GM12878 (cell line): ENCODE measurements around the gene STEAP1B. TPM values are rescaled to one million over a fixed set of nuclear protein-coding genes. Genes with fewer than 3 reads are reported as not detected.
"Not testable (repeated sequence)": the region's sequence is repeated elsewhere in the genome, so short reads cannot be mapped to it uniquely, and the experiment has no call there.

Source experiments
- ATAC-seq: fragments of 200-7000 bp; cut with Tn5 transposase; 3 replicates; pipeline ENCODE4 v1.9.1; 2020; ENCODE audit warnings: mild to moderate bottlenecking, moderate library complexity
- Bru-seq: library from RNA; stranded (reverse); fragments of 400-500 nt; gene quantifications from one replicate; lab custom pipeline; 2021; lab: Mats Ljungman, UMichigan
- BruChase-seq, 2 experiments: library from RNA; stranded (reverse); fragments of 400-500 nt; gene quantifications; one replicate each; lab custom pipeline; 2021; lab: Mats Ljungman, UMichigan
- BruUV-seq: library from RNA; stranded (reverse); fragments of 400-500 nt; replicated peaks from 2 replicates; lab custom pipeline; 2021; lab: Mats Ljungman, UMichigan
- CTCF ChIA-PET: fragments of 300-600 bp; sonication (Branson Sonifier 250); formaldehyde crosslinking; extraction: SDS; loops from one replicate; lab custom pipeline; 2021; ENCODE audit warnings: inconsistent platforms; lab: Yijun Ruan, JAX
- POLR2A ChIA-PET: fragments of 350-600 bp; formaldehyde crosslinking; extraction: SDS; loops from one replicate; lab custom pipeline; 2021; ENCODE audit warnings: inconsistent platforms; lab: Charles Lee
- RAD21 ChIA-PET: fragments of 300-600 bp; sonication (Branson Sonifier 250); formaldehyde crosslinking; loops from one replicate; lab custom pipeline; 2023; ENCODE audit warnings: antibody characterized with exemption; ENCODE audit not compliant: unreplicated experiment; lab: Charles Lee
- SMC1A ChIA-PET: fragments of 300-600 bp; sonication (Branson Sonifier 250); formaldehyde crosslinking; loops from one replicate; lab custom pipeline; 2023; ENCODE audit not compliant: unreplicated experiment, uncharacterized antibody; lab: Charles Lee
- DNase-seq: peaks from one replicate; pipeline ENCODE4 v3.0.0-alpha.2; 2011; ENCODE audit warnings: low read depth, low spot score
- FAIRE-seq: peaks from 3 replicates; lab custom pipeline; 2011; peaks lifted over from hg19 to GRCh38; lab: Jason Lieb, UNC
- H2AFZ ChIP-seq: 2 replicates; pipeline ENCODE4 v1.6.0; 2011; ENCODE audit warnings: low read depth, low read length, control low read depth; ENCODE audit not compliant: control insufficient read depth
- H3K27ac ChIP-seq: 2 replicates; pipeline ENCODE4 v1.5.1; 2011; ENCODE audit warnings: control low read depth; ENCODE audit not compliant: control insufficient read depth, insufficient read depth
- H3K27me3 ChIP-seq, 2 experiments: replicated peaks in 1 of 2; 2 replicates each; pipeline versions ENCODE4 v1.6.0 to v1.6.1; 2011; ENCODE audit warnings: low read length in 1 of 2; ENCODE audit not compliant: control insufficient read depth in 2 of 2, insufficient read depth in 2 of 2
- H3K36me3 ChIP-seq, 2 experiments: 2 replicates each; pipeline ENCODE4 v1.5.1; 2011; ENCODE audit warnings: low read length in 1 of 2; ENCODE audit not compliant: control insufficient read depth in 2 of 2, insufficient read depth in 2 of 2
- H3K4me1 ChIP-seq: 2 replicates; pipeline ENCODE4 v1.6.1; 2011; ENCODE audit warnings: mild to moderate bottlenecking, low read length, moderate library complexity, mixed read lengths; ENCODE audit not compliant: control insufficient read depth, insufficient read depth
- H3K4me2 ChIP-seq: 2 replicates; pipeline ENCODE4 v1.6.0; 2011; ENCODE audit warnings: control low read depth; ENCODE audit not compliant: control insufficient read depth, insufficient read depth
- H3K4me3 ChIP-seq: fragments of 200-600 bp; sonication (generic); 2 replicates; pipeline ENCODE4 v1.5.1; 2016
- H3K79me2 ChIP-seq: 2 replicates; pipeline ENCODE4 v1.6.0; 2011; ENCODE audit warnings: low read length; ENCODE audit not compliant: control insufficient read depth, insufficient read depth
- H3K9ac ChIP-seq: 2 replicates; pipeline ENCODE4 v1.8.0; 2011; ENCODE audit warnings: low read length, control low read depth, mixed read lengths; ENCODE audit not compliant: control insufficient read depth, insufficient read depth
- H3K9me3 ChIP-seq: replicated peaks from 3 replicates; pipeline ENCODE4 v1.5.1; 2011; ENCODE audit warnings: mild to moderate bottlenecking, low read length; ENCODE audit not compliant: control insufficient read depth, insufficient read depth
- H4K20me1 ChIP-seq: 2 replicates; pipeline ENCODE4 v1.6.0; 2011; ENCODE audit not compliant: control insufficient read depth, insufficient read depth
- BHLHE40 ChIP-seq, 2 experiments: fragments of 450-650 bp in 1 of 2; IDR thresholded peaks; 2 replicates each; pipeline ENCODE4 v1.6.1; 2011 to 2017; ENCODE audit warnings: low read depth in 2 of 2, borderline replicate concordance in 1 of 2, improper control_type of control experiment in 1 of 2, low read length in 1 of 2, mild to moderate bottlenecking in 1 of 2
- CREM ChIP-seq: IDR thresholded peaks from 2 replicates; pipeline ENCODE4 v1.6.1; 2014; ENCODE audit warnings: antibody characterized with exemption, low read depth
- RAD21 ChIP-seq: IDR thresholded peaks from 2 replicates; pipeline ENCODE4 v1.6.1; 2011; ENCODE audit warnings: mild to moderate bottlenecking, low read depth, low read length, moderate library complexity; ENCODE audit not compliant: insufficient read depth
- SMC3 ChIP-seq: IDR thresholded peaks from 2 replicates; pipeline ENCODE4 v1.6.1; 2011; ENCODE audit warnings: low read length, improper control_type of control experiment, borderline replicate concordance
- WGBS: methylation state at CpG from one replicate; pipeline ENCODE4 v1.1.6; 2016; ENCODE audit warnings: low lambda C conversion rate; ENCODE audit not compliant: insufficient replicate concordance, insufficient coverage; ENCODE audit errors: missing lambda C conversion rate; 5-methylcytosine and 5-hydroxymethylcytosine counted together
- in situ Hi-C: fragments of 300-500 bp; cut with MboI; formaldehyde crosslinking; loops from 9 replicates; pipeline ENCODE4 v1.14.3; 2018; ENCODE audit warnings: mixed read lengths
- intact Hi-C: fragments of 100-400 bp; cut with micrococcal nuclease; formaldehyde crosslinking; loops from one replicate; pipeline ENCODE4 v1.14.2; 2022; ENCODE audit not compliant: unreplicated experiment
- long read RNA-seq, 2 experiments: library from polyadenylated mRNA; unstranded; transcript quantifications; one replicate each; pipeline ENCODE4 v2.0.0, GENCODE V29; 2019 to 2020
- polyA minus RNA-seq, 3 experiments: library from RNA; depleted of rRNA, polyadenylated mRNA; stranded (reverse); fragments of >200 nt; gene quantifications; 2 replicates each; pipeline ENCODE4 v1.2.3, GENCODE V29; 2011
- polyA plus RNA-seq, 11 experiments: library from polyadenylated mRNA; depleted of rRNA in 4 of 11; unstranded in 6 of 11; stranded (reverse) in 5 of 11; fragments of >200 nt; fragmentation: Nextera tagmentation in 4 of 11; fragmentation: Illumina TruSeq in 1 of 11; extraction: Ambion mirVana in 4 of 11; extraction: Trizol in 1 of 11; gene quantifications; 1 replicate in 1 of 11; 2 replicates in 10 of 11; pipeline versions ENCODE4 v1.2.1 to v1.2.3, GENCODE V29; 2011 to 2016; ENCODE audit warnings: inconsistent platforms in 2 of 11, missing spikeins in 2 of 11, low read depth in 1 of 11
- total RNA-seq, 4 experiments: library from RNA; depleted of rRNA in 3 of 4; stranded (reverse); fragments of >200 nt in 3 of 4; fragmentation: Illumina TruSeq in 1 of 4; extraction: Trizol in 1 of 4; gene quantifications; 2 replicates each; pipeline versions ENCODE4 v1.2.1 to v1.2.3, GENCODE V29; 2013 to 2021
- TF ChIP-seq, protein P1 (sequence below): fragments of 450-650 bp; IDR thresholded peaks from 2 replicates; pipeline ENCODE4 v1.6.1; 2017; ENCODE audit warnings: mild to moderate bottlenecking
- TF ChIP-seq, protein P2 (sequence below): IDR thresholded peaks from 2 replicates; pipeline ENCODE4 v1.6.1; 2012; ENCODE audit warnings: low read depth, low read length, improper control_type of control experiment
- TF ChIP-seq, protein P3 (sequence below), 3 experiments: IDR thresholded peaks in 2 of 3; conservative IDR thresholded peaks in 1 of 3; 2 replicates each; pipeline ENCODE4 v1.5.1; 2011; ENCODE audit warnings: low read depth in 3 of 3, low read length in 3 of 3, mild to moderate bottlenecking in 3 of 3, control low read depth in 2 of 3, moderate library complexity in 2 of 3, inconsistent platforms in 1 of 3, mixed read lengths in 1 of 3; ENCODE audit not compliant: control insufficient read depth in 2 of 3, insufficient read depth in 1 of 3; ENCODE audit errors: extremely low read depth in 1 of 3

STEAP1B gene
- not detected in 2 replicates for total RNA-seq (2013; cell fraction: nucleolus; rRNA removed)
- total RNA-seq (2014; rRNA removed) (not detected in 2 replicates), total RNA-seq (2014; rRNA removed; fragmentation: Illumina TruSeq; extraction: Trizol) (not detected in 2 replicates), total RNA-seq (2021) (not detected in 2 replicates), polyA plus RNA-seq (2011; rRNA removed) (not detected in 2 replicates), polyA plus RNA-seq (2014; fragmentation: Illumina TruSeq; extraction: Trizol) (not detected in 2 replicates), polyA plus RNA-seq (2014; fragmentation: Nextera tagmentation; extraction: Ambion mirVana) (not detected), polyA plus RNA-seq (2014; rRNA removed) (0.08 and 0.14 TPM in 2 replicates), polyA plus RNA-seq (2016; fragmentation: Nextera tagmentation; extraction: Ambion mirVana) (not detected), polyA minus RNA-seq (2011; rRNA and poly(A)+ RNA removed) (not detected in 2 replicates), Bru-seq, nascent RNA (percentile 20 among the genes with signal in this experiment), BruChase-seq, experiment 1, labeled RNA remaining after a 6-hour chase (percentile 15 among the genes with signal in this experiment), BruChase-seq, experiment 2, labeled RNA remaining after a 2-hour chase (percentile 14 among the genes with signal in this experiment)
- not detected for polyA plus RNA-seq (2011; ENCODE audit: low read depth)
- not detected in 2 replicates for polyA plus RNA-seq (2011; cell fraction: cytosol; rRNA removed)
- not detected in 2 replicates for polyA plus RNA-seq (2011; cell fraction: nucleus; rRNA removed)
- polyA plus RNA-seq (2012) = not detected in 2 replicates
- not detected in 2 replicates for polyA minus RNA-seq (2011; cell fraction: cytosol; rRNA and poly(A)+ RNA removed)
- not detected in 2 replicates for polyA minus RNA-seq (2011; cell fraction: nucleus; rRNA and poly(A)+ RNA removed)
- long read RNA-seq, experiment 1, partial matches to known transcripts = 0 of 1 reads
- long read RNA-seq, experiment 1, other reads (novel, unspliced or antisense) = 1 of 1 reads
- long read RNA-seq, experiment 2, partial matches to known transcripts = 0 of 2 reads
- long read RNA-seq, experiment 2, other reads (novel, unspliced or antisense) = 2 of 2 reads

DNA sequence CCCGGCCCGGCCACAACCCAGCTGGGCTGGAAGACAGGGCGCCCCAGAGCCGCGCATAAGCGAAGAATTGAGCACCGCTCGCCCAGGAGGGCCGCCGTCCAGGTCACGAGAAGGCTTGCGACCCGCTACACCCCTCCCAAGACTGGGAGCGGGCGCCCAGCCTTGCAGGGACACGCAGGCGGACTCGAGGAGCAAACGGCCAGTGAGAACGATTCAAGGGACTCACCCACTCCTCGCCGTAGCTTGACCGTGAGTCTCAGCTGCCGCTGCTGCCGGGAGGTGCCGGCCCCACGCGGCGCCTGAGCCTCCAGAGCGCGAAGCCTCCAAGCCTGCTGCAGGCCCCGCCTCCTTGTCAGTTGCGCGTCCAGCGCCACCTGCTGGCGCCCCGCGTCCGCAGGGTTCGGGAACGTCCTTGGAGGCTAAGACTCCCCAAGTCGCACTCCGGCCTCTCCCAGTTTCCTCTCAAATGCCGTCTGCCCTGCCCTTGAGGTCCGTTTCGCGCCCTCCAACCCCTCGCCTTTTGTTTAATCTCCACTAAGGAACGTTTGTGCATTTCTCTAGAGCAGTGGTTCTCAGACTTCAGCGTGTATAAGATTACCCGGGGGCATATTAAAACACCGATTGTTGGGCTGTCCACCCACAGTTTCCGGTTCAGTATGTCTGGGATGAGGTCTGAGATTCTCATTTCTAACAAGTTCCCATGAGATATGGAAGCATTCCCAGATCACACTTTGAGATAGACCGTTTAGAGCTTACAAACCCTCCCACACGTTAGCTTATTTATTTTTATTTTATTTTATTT lies at the start of gene STEAP1B:
STEAP1B (minus strand) TSS at position 301 of the 802 bp plus-strand sequence. CDS start 5,333 bp downstream, outside the sequence.
- DNase-seq (peak; percentile 15), ATAC-seq (peak; percentile 99)
- intact Hi-C loops = loop anchor here (1.0 kb wide), 1 partner anchor 397 kb away; no protein-coding TSS in a partner anchor
- H3K9me3 ChIP-seq, H3K27ac ChIP-seq, POLR2A ChIA-PET, H3K4me1 ChIP-seq, BruUV-seq, H3K36me3 ChIP-seq, H3K27me3 ChIP-seq, in situ Hi-C loops, RAD21 ChIA-PET, H3K4me3 ChIP-seq, SMC1A ChIA-PET, H3K9ac ChIP-seq, H3K79me2 ChIP-seq, H4K20me1 ChIP-seq, FAIRE-seq: not testable (repeated sequence)
- WGBS = 16% methylated on average over 51 of the region's 55 CpGs
- TF ChIP-seq, protein P1, sequence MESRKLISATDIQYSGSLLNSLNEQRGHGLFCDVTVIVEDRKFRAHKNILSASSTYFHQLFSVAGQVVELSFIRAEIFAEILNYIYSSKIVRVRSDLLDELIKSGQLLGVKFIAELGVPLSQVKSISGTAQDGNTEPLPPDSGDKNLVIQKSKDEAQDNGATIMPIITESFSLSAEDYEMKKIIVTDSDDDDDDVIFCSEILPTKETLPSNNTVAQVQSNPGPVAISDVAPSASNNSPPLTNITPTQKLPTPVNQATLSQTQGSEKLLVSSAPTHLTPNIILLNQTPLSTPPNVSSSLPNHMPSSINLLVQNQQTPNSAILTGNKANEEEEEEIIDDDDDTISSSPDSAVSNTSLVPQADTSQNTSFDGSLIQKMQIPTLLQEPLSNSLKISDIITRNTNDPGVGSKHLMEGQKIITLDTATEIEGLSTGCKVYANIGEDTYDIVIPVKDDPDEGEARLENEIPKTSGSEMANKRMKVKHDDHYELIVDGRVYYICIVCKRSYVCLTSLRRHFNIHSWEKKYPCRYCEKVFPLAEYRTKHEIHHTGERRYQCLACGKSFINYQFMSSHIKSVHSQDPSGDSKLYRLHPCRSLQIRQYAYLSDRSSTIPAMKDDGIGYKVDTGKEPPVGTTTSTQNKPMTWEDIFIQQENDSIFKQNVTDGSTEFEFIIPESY = 0 out of 2 replicates have a peak, but pooled peaks have one; percentile 25
- TF ChIP-seq, protein P2, sequence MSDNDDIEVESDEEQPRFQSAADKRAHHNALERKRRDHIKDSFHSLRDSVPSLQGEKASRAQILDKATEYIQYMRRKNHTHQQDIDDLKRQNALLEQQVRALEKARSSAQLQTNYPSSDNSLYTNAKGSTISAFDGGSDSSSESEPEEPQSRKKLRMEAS = 0 out of 2 replicates have a peak, but pooled peaks have one; percentile 56
- 0 out of 2 replicates have a peak, but pooled peaks have one; percentile 21 for TF ChIP-seq CREM
- TF ChIP-seq, protein P3, sequence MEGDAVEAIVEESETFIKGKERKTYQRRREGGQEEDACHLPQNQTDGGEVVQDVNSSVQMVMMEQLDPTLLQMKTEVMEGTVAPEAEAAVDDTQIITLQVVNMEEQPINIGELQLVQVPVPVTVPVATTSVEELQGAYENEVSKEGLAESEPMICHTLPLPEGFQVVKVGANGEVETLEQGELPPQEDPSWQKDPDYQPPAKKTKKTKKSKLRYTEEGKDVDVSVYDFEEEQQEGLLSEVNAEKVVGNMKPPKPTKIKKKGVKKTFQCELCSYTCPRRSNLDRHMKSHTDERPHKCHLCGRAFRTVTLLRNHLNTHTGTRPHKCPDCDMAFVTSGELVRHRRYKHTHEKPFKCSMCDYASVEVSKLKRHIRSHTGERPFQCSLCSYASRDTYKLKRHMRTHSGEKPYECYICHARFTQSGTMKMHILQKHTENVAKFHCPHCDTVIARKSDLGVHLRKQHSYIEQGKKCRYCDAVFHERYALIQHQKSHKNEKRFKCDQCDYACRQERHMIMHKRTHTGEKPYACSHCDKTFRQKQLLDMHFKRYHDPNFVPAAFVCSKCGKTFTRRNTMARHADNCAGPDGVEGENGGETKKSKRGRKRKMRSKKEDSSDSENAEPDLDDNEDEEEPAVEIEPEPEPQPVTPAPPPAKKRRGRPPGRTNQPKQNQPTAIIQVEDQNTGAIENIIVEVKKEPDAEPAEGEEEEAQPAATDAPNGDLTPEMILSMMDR (IDR thresholded peaks at IDR 0.05 in 2 of 3, conservative IDR thresholded peaks at IDR 0.05 in 1 of 3; ENCODE audit: control insufficient read depth in 2 of 3, extremely low read depth in 1 of 3, insufficient read depth in 1 of 3, low read depth in 3 of 3, low read length in 3 of 3) = peak; percentile 55 to 78 (median 62)
- peak in 1 of 2 experiments; percentile 9; a peak in 1 of 4 replicates for TF ChIP-seq BHLHE40 (IDR thresholded peaks at IDR 0.05; ENCODE audit: borderline replicate concordance in 1 of 2, low read depth in 2 of 2, low read length in 1 of 2)
- TF ChIP-seq SMC3 = peak; percentile 53; the same call in 1 of the 2 replicates
- peak; percentile 50 for TF ChIP-seq RAD21
- peak within 1 kb of the TSS; percentile 72 for H2AFZ ChIP-seq
- H3K4me2 ChIP-seq = 0 out of 2 replicates have a peak within 1 kb of the TSS, but pooled peaks have one; percentile 42
- CTCF ChIA-PET = interaction anchor here (0.6 to 2.7 kb wide), 3 partner anchors 16 to 405 kb away, joined by 3 to 15 read pairs (median 3); no protein-coding TSS in a partner anchor
